WTC11 (cell line): Measurements from ENCODE around the gene AGAP1. TPM values are rescaled to one million over a fixed set of nuclear protein-coding genes. Genes with fewer than 3 reads are reported as not detected.

Source experiments
- ATAC-seq: fragments of 200-7000 bp; cut with Tn5 transposase; 2 replicates; pipeline ENCODE4 v1.10.0; 2021; ENCODE audit warnings: mild to moderate bottlenecking, moderate library complexity
- CTCF ChIA-PET: fragments of 300-600 bp; sonication (Branson Sonifier 250); formaldehyde crosslinking; loops from one replicate; lab custom pipeline; 2021; ENCODE audit warnings: antibody characterized with exemption; lab: Charles Lee
- POLR2A ChIA-PET: fragments of 350-600 bp; sonication (Branson Sonifier 250); formaldehyde crosslinking; loops from one replicate; lab custom pipeline; 2021; ENCODE audit warnings: antibody characterized with exemption; lab: Charles Lee
- DNase-seq: peaks from one replicate; pipeline ENCODE4 v3.0.0; 2021; ENCODE audit warnings: low spot score
- H3K27ac Mint-ChIP-seq: 2 replicates; pipeline ENCODE4 v1.8.0; 2021; ENCODE audit warnings: mixed read lengths
- H3K27me3 Mint-ChIP-seq: 2 replicates; pipeline ENCODE4 v1.8.0; 2021; ENCODE audit warnings: low read depth, mild to moderate bottlenecking, moderate library complexity, mixed read lengths
- H3K36me3 Mint-ChIP-seq: 2 replicates; pipeline ENCODE4 v1.8.0; 2021; ENCODE audit warnings: mixed read lengths
- H3K4me1 Mint-ChIP-seq: 2 replicates; pipeline ENCODE4 v1.8.0; 2022; ENCODE audit warnings: mixed read lengths
- H3K4me3 Mint-ChIP-seq: 2 replicates; pipeline ENCODE4 v1.8.0; 2021; ENCODE audit warnings: mild to moderate bottlenecking, moderate library complexity, mixed read lengths
- H3K9me3 Mint-ChIP-seq: 2 replicates; pipeline ENCODE4 v1.8.0; 2021; ENCODE audit warnings: mixed read lengths
- CBFB ChIP-seq: sonication (generic); formaldehyde crosslinking; IDR thresholded peaks from 2 replicates; pipeline ENCODE4 v1.8.1; 2022; ENCODE audit warnings: mild to moderate bottlenecking, low read depth, missing genetic modification reagents
- CREM ChIP-seq: sonication (generic); formaldehyde crosslinking; IDR thresholded peaks from 2 replicates; pipeline ENCODE4 v1.8.1; 2022; ENCODE audit warnings: mild to moderate bottlenecking, missing genetic modification reagents, moderate library complexity
- HMGA2 ChIP-seq: fragments of 250-450 bp; sonication (Bioruptor Pico); IDR thresholded peaks from 2 replicates; pipeline ENCODE4 v1.4.0; 2021; ENCODE audit warnings: mild to moderate bottlenecking, moderate library complexity
- NR2C2 ChIP-seq: sonication (generic); formaldehyde crosslinking; IDR thresholded peaks from 2 replicates; pipeline ENCODE4 v1.8.0; 2022; ENCODE audit warnings: mild to moderate bottlenecking, missing genetic modification reagents
- PRRX2 ChIP-seq: fragments of 250-450 bp; sonication (Bioruptor Pico); IDR thresholded peaks from 2 replicates; pipeline ENCODE4 v1.8.0; 2021; ENCODE audit warnings: mild to moderate bottlenecking
- RORB ChIP-seq: fragments of 250-450 bp; sonication (Bioruptor Pico); IDR thresholded peaks from 2 replicates; pipeline ENCODE4 v1.9.0; 2021; ENCODE audit warnings: mild to moderate bottlenecking
- ZBTB21 ChIP-seq: sonication (generic); formaldehyde crosslinking; IDR thresholded peaks from 2 replicates; pipeline ENCODE4 v1.8.1; 2023; ENCODE audit warnings: mild to moderate bottlenecking, missing genetic modification reagents, borderline replicate concordance
- ZNF138 ChIP-seq: sonication (generic); formaldehyde crosslinking; conservative IDR thresholded peaks from 2 replicates; pipeline ENCODE4 v1.8.1; 2022; ENCODE audit warnings: mild to moderate bottlenecking, moderate library complexity, missing genetic modification reagents
- ZNF416 ChIP-seq: fragments of 250-450 bp; sonication (Bioruptor Pico); IDR thresholded peaks from 2 replicates; pipeline ENCODE4 v1.9.0; 2021; ENCODE audit warnings: mild to moderate bottlenecking, inconsistent platforms
- total RNA-seq: library from RNA; stranded (reverse); gene quantifications from 3 replicates; pipeline ENCODE4 v1.2.3, GENCODE V29; 2021
- TF ChIP-seq, protein P1 (sequence below): sonication (generic); formaldehyde crosslinking; IDR thresholded peaks from 2 replicates; pipeline ENCODE4 v1.8.1; 2023; ENCODE audit warnings: mild to moderate bottlenecking, missing genetic modification reagents, borderline replicate concordance
- TF ChIP-seq, protein P2 (sequence below): sonication (generic); formaldehyde crosslinking; IDR thresholded peaks from 2 replicates; pipeline ENCODE4 v1.8.1; 2022; ENCODE audit warnings: low read depth, missing genetic modification reagents, borderline replicate concordance
- TF ChIP-seq, protein P3 (sequence below): fragments of 250-450 bp; sonication (Bioruptor Pico); IDR thresholded peaks from 2 replicates; pipeline ENCODE4 v1.9.0; 2021; ENCODE audit warnings: moderate library complexity, mild to moderate bottlenecking, inconsistent platforms, borderline replicate concordance
- TF ChIP-seq, protein P4 (sequence below): sonication (generic); formaldehyde crosslinking; IDR thresholded peaks from 2 replicates; pipeline ENCODE4 v1.8.0; 2022; ENCODE audit warnings: mild to moderate bottlenecking, missing genetic modification reagents
- TF ChIP-seq, protein P5 (sequence below): sonication (generic); formaldehyde crosslinking; IDR thresholded peaks from 2 replicates; pipeline ENCODE4 v1.8.1; 2023; ENCODE audit warnings: mild to moderate bottlenecking, missing genetic modification reagents
- TF ChIP-seq, protein P6 (sequence below): sonication (generic); formaldehyde crosslinking; IDR thresholded peaks from 2 replicates; pipeline ENCODE4 v1.8.0; 2022; ENCODE audit warnings: mild to moderate bottlenecking, missing genetic modification reagents
- TF ChIP-seq, protein P7 (sequence below): sonication (generic); formaldehyde crosslinking; IDR thresholded peaks from 2 replicates; pipeline ENCODE4 v1.8.0; 2022; ENCODE audit warnings: mild to moderate bottlenecking, missing genetic modification reagents
- TF ChIP-seq, protein P8 (sequence below): sonication (generic); formaldehyde crosslinking; IDR thresholded peaks from 2 replicates; pipeline ENCODE4 v1.8.1; 2022; ENCODE audit warnings: mild to moderate bottlenecking, moderate library complexity, missing genetic modification reagents
- TF ChIP-seq, protein P9 (sequence below): sonication (generic); formaldehyde crosslinking; conservative IDR thresholded peaks from 2 replicates; pipeline ENCODE4 v1.8.1; 2022; ENCODE audit warnings: mild to moderate bottlenecking, missing genetic modification reagents
- TF ChIP-seq, protein P10 (sequence below): fragments of 250-450 bp; sonication (Bioruptor Pico); IDR thresholded peaks from 2 replicates; pipeline ENCODE4 v1.8.0; 2021; ENCODE audit warnings: mild to moderate bottlenecking

AGAP1 gene
- total RNA-seq, 1 experiment from 2014 or later = 49.3 TPM

DNA sequence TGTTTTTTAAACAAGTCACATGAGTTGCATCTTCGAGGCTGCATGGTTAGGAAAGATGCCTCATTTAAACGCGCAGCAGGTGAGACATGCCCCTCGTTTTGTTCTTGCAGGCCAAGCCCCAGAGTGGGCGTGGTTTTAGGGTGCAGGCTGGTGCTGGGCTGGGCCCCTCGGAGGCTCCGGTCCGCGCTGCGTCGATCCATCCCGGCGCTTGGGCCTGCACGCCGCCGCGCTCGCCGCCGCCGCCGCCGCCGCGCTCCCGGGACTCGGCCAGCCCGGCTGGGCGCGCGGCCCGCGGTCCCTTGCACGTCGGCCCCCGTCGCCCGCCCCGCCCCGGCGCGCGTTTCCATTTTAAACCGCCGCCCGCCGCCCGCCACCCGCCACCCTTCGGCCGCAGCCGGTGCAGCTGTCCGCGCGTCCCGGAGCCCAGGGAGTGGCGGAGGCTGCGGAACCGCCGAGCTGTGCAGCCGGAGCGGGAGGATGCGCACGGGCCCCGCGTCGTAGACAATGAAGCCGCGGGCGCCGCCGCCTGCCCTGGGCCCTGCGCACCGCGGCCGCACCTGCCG is 175.5 kb downstream of the AGAP1 start (continued):
- TF ChIP-seq, protein P1, sequence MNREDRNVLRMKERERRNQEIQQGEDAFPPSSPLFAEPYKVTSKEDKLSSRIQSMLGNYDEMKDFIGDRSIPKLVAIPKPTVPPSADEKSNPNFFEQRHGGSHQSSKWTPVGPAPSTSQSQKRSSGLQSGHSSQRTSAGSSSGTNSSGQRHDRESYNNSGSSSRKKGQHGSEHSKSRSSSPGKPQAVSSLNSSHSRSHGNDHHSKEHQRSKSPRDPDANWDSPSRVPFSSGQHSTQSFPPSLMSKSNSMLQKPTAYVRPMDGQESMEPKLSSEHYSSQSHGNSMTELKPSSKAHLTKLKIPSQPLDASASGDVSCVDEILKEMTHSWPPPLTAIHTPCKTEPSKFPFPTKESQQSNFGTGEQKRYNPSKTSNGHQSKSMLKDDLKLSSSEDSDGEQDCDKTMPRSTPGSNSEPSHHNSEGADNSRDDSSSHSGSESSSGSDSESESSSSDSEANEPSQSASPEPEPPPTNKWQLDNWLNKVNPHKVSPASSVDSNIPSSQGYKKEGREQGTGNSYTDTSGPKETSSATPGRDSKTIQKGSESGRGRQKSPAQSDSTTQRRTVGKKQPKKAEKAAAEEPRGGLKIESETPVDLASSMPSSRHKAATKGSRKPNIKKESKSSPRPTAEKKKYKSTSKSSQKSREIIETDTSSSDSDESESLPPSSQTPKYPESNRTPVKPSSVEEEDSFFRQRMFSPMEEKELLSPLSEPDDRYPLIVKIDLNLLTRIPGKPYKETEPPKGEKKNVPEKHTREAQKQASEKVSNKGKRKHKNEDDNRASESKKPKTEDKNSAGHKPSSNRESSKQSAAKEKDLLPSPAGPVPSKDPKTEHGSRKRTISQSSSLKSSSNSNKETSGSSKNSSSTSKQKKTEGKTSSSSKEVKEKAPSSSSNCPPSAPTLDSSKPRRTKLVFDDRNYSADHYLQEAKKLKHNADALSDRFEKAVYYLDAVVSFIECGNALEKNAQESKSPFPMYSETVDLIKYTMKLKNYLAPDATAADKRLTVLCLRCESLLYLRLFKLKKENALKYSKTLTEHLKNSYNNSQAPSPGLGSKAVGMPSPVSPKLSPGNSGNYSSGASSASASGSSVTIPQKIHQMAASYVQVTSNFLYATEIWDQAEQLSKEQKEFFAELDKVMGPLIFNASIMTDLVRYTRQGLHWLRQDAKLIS (CRISPR knock-in tag) = no peak
- TF ChIP-seq, protein P2, sequence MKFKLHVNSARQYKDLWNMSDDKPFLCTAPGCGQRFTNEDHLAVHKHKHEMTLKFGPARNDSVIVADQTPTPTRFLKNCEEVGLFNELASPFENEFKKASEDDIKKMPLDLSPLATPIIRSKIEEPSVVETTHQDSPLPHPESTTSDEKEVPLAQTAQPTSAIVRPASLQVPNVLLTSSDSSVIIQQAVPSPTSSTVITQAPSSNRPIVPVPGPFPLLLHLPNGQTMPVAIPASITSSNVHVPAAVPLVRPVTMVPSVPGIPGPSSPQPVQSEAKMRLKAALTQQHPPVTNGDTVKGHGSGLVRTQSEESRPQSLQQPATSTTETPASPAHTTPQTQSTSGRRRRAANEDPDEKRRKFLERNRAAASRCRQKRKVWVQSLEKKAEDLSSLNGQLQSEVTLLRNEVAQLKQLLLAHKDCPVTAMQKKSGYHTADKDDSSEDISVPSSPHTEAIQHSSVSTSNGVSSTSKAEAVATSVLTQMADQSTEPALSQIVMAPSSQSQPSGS (CRISPR knock-in tag) = no peak
- TF ChIP-seq ZNF138 (CRISPR knock-in tag) (no peak), RORB (CRISPR knock-in tag) (no peak), CREM (no peak), ZBTB21 (CRISPR knock-in tag) (no peak)
- TF ChIP-seq, protein P3, sequence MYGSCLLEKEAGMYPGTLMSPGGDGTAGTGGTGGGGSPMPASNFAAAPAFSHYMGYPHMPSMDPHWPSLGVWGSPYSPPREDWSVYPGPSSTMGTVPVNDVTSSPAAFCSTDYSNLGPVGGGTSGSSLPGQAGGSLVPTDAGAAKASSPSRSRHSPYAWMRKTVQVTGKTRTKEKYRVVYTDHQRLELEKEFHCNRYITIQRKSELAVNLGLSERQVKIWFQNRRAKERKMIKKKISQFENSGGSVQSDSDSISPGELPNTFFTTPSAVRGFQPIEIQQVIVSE = no peak
- TF ChIP-seq, protein P4, sequence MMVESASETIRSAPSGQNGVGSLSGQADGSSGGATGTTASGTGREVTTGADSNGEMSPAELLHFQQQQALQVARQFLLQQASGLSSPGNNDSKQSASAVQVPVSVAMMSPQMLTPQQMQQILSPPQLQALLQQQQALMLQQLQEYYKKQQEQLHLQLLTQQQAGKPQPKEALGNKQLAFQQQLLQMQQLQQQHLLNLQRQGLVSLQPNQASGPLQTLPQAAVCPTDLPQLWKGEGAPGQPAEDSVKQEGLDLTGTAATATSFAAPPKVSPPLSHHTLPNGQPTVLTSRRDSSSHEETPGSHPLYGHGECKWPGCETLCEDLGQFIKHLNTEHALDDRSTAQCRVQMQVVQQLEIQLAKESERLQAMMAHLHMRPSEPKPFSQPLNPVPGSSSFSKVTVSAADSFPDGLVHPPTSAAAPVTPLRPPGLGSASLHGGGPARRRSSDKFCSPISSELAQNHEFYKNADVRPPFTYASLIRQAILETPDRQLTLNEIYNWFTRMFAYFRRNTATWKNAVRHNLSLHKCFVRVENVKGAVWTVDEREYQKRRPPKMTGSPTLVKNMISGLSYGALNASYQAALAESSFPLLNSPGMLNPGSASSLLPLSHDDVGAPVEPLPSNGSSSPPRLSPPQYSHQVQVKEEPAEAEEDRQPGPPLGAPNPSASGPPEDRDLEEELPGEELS (CRISPR knock-in tag) = no peak
- TF ChIP-seq, all 79 proteins: peak for 7

DNA sequence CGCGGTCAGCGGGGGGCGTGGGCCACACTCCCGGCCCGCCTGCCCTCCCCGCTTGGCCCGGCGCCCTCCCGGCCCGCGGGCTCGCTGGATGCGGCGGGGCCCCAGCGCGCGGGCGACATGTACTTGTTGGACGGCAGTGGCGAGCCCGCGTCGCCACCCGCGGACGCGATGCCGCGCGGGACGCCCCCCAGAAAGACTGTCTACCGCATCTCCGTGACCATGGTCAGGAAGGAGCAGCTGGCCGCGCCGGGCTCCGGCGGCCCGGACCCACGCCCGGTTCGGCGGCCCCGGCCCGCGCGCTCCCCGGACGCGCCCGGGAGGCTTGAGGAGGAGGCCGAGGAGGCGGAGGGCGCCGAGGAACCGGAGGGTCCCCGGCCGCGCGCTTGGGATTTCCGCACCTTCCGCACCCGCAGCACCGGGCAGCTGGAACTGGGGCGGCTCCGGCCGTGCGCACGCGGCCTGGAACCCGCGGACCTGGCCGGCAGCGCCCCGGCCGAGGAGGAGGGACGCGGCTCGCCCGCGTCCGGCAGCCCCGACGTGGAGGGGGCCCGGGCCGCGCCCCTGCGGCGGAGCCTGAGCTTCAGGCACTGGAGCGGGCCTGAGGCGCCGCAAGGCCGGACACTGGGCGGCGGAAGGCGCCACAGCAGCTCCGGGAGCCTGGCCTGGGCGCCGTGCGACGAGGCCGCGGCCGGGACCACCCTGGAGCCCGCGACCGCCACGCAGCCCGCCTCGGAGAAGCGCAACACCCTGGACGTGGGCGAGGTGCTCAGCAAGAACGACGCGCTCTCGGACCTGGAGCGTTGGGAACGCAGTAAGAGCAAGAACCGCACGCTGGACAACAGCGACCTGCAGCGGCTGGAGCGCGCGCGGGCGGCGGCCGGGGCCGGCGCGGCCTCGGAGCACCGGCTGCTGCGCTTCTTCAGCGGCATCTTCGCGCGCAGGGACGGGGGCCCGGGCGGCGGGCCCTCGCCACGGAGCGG is 176.4 kb downstream of the AGAP1 start:
- POLR2A ChIA-PET = interaction anchor here (0.6 to 0.8 kb wide), 2 partner anchors 76 to 1734 kb away, joined by 3 to 4 read pairs; no protein-coding TSS in a partner anchor
- H3K27ac Mint-ChIP-seq = no peak overlapping the region
- H3K4me3 Mint-ChIP-seq = no peak overlapping the region
- H3K9me3 Mint-ChIP-seq = no peaks in the 10 kb centered on the region
- peak; percentile 10; the same call in 1 of the 2 replicates for ATAC-seq
- no peaks in the 10 kb centered on the region for H3K36me3 Mint-ChIP-seq
- peaks cover 64% of the 10 kb centered on the region for H3K4me1 Mint-ChIP-seq
- peak; percentile 66 for DNase-seq
- CTCF ChIA-PET = interaction anchor here (0.7 to 2.9 kb wide), 7 partner anchors 25 to 76 kb away, joined by 3 to 22 read pairs (median 5); no protein-coding TSS in a partner anchor
- H3K27me3 Mint-ChIP-seq = peaks cover 14% of the 10 kb centered on the region
- TF ChIP-seq ZNF416 (CRISPR knock-in tag) = no peak
- no peak for TF ChIP-seq PRRX2 (CRISPR knock-in tag)
- TF ChIP-seq CBFB (CRISPR knock-in tag) = 0 out of 2 replicates have a peak, but pooled peaks have one; percentile 66
- TF ChIP-seq NR2C2 (CRISPR knock-in tag) = no peak
- TF ChIP-seq, protein P5, sequence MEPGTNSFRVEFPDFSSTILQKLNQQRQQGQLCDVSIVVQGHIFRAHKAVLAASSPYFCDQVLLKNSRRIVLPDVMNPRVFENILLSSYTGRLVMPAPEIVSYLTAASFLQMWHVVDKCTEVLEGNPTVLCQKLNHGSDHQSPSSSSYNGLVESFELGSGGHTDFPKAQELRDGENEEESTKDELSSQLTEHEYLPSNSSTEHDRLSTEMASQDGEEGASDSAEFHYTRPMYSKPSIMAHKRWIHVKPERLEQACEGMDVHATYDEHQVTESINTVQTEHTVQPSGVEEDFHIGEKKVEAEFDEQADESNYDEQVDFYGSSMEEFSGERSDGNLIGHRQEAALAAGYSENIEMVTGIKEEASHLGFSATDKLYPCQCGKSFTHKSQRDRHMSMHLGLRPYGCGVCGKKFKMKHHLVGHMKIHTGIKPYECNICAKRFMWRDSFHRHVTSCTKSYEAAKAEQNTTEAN (CRISPR knock-in tag) = no peak
- TF ChIP-seq, protein P6, sequence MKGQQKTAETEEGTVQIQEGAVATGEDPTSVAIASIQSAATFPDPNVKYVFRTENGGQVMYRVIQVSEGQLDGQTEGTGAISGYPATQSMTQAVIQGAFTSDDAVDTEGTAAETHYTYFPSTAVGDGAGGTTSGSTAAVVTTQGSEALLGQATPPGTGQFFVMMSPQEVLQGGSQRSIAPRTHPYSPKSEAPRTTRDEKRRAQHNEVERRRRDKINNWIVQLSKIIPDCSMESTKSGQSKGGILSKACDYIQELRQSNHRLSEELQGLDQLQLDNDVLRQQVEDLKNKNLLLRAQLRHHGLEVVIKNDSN (CRISPR knock-in tag) = no peak
- TF ChIP-seq, protein P7, sequence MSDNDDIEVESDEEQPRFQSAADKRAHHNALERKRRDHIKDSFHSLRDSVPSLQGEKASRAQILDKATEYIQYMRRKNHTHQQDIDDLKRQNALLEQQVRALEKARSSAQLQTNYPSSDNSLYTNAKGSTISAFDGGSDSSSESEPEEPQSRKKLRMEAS (CRISPR knock-in tag) = peak; percentile 11; the same call in 1 of the 2 replicates
- TF ChIP-seq HMGA2 = no peak
- TF ChIP-seq, protein P8, sequence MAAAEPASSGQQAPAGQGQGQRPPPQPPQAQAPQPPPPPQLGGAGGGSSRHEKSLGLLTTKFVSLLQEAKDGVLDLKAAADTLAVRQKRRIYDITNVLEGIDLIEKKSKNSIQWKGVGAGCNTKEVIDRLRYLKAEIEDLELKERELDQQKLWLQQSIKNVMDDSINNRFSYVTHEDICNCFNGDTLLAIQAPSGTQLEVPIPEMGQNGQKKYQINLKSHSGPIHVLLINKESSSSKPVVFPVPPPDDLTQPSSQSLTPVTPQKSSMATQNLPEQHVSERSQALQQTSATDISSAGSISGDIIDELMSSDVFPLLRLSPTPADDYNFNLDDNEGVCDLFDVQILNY (CRISPR knock-in tag) = no peak; the same call in 1 of the 2 replicates
- TF ChIP-seq, protein P9, sequence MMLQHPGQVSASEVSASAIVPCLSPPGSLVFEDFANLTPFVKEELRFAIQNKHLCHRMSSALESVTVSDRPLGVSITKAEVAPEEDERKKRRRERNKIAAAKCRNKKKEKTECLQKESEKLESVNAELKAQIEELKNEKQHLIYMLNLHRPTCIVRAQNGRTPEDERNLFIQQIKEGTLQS (CRISPR knock-in tag) = no peak
- TF ChIP-seq, protein P10, sequence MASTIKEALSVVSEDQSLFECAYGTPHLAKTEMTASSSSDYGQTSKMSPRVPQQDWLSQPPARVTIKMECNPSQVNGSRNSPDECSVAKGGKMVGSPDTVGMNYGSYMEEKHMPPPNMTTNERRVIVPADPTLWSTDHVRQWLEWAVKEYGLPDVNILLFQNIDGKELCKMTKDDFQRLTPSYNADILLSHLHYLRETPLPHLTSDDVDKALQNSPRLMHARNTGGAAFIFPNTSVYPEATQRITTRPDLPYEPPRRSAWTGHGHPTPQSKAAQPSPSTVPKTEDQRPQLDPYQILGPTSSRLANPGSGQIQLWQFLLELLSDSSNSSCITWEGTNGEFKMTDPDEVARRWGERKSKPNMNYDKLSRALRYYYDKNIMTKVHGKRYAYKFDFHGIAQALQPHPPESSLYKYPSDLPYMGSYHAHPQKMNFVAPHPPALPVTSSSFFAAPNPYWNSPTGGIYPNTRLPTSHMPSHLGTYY (CRISPR knock-in tag) = no peak
